AG04449 (cell line): ENCODE measurements around the gene APOLD1.

Experiments used
- CTCF ChIA-PET: fragments of 350-600 bp; formaldehyde crosslinking; extraction: SDS; loops from one replicate; lab custom pipeline; 2021; ENCODE audit warnings: antibody characterized with exemption; lab: Yijun Ruan, JAX
- POLR2A ChIA-PET: fragments of 400-600, 350-600 bp; formaldehyde crosslinking; extraction: SDS; loops from one replicate; lab custom pipeline; 2020; ENCODE audit warnings: antibody characterized with exemption, inconsistent platforms; lab: Yijun Ruan, JAX
- DNase-seq: peaks from one replicate; pipeline ENCODE4 v3.0.0-alpha.2; 2010; ENCODE audit warnings: low read depth, low spot score
- H3K4me3 ChIP-seq: 2 replicates; pipeline ENCODE4 v1.5.1; 2011; ENCODE audit warnings: low read depth, mild to moderate bottlenecking, control low read depth, low read length
- CTCF ChIP-seq: IDR thresholded peaks from one replicate; pipeline ENCODE4 v1.5.1; 2011; ENCODE audit warnings: mild to moderate bottlenecking, moderate library complexity, low read length, control low read depth, inconsistent platforms; ENCODE audit not compliant: insufficient read depth; ENCODE audit errors: missing control alignments

The APOLD1 gene

GRCh38 chr12:12788675-12789368, 3.4 kb downstream of the APOLD1 start:
- CTCF ChIA-PET = interaction anchor here (0.6 to 5.1 kb wide), 51 partner anchors 10 to 529 kb away, joined by 3 to 100 read pairs (median 4); partner anchors contain the start of genes DDX47 and FAM234B
- no peak for DNase-seq
- H3K4me3 ChIP-seq = no peak overlapping the region
- POLR2A ChIA-PET = no interaction called here
- peak; percentile 62 for TF ChIP-seq CTCF

GRCh38 chr12:12790956-12791355, 5.5 kb downstream of the APOLD1 start:
- ChIA-PET POLR2A (no interaction called here), CTCF (interaction anchor here (0.7 to 5.1 kb wide), 9 partner anchors 8 to 193 kb away, joined by 3 to 100 read pairs (median 26); partner anchors contain the start of genes DDX47 and GPRC5A)
- H3K4me3 ChIP-seq = no peak overlapping the region
- no peak for DNase-seq
- TF ChIP-seq CTCF = no peak

- CTCF ChIA-PET = interaction anchor here (0.9 to 3.6 kb wide), 8 partner anchors 20 to 420 kb away, joined by 3 to 14 read pairs (median 6); no protein-coding TSS in a partner anchor
- H3K4me3 ChIP-seq = no peak overlapping the region
- POLR2A ChIA-PET = no interaction called here
- no peak for DNase-seq
- TF ChIP-seq CTCF = no peak
Observed at GRCh38 chr12:12791756-12792369, 6.4 kb downstream of the APOLD1 start.

GRCh38 chr12:12792421-12792820, 7.0 kb downstream of the APOLD1 start:
- no peak for DNase-seq
- H3K4me3 ChIP-seq = no peak overlapping the region
- no peak for TF ChIP-seq CTCF
- CTCF ChIA-PET = interaction anchor here (0.9 to 3.6 kb wide), 9 partner anchors 13 to 420 kb away, joined by 3 to 14 read pairs (median 6); no protein-coding TSS in a partner anchor
- POLR2A ChIA-PET = interaction anchor here (0.6 kb wide), 1 partner anchor 182 kb away, joined by 3 read pairs; no protein-coding TSS in a partner anchor

GRCh38 chr12:12794686-12795085, 9.2 kb downstream of the APOLD1 start:
- no peak overlapping the region for H3K4me3 ChIP-seq
- ChIA-PET POLR2A (no interaction called here), CTCF (interaction anchor here (1.2 to 3.6 kb wide), 3 partner anchors 17 to 188 kb away, joined by 3 to 14 read pairs (median 11); no protein-coding TSS in a partner anchor)
- no peak for TF ChIP-seq CTCF
- no peak for DNase-seq

- TF ChIP-seq CTCF = no peak
- DNase-seq = no peak
- H3K4me3 ChIP-seq = no peak overlapping the region
- CTCF ChIA-PET = interaction anchor here (7.1 kb wide), 1 partner anchor 8 kb away, joined by 64 read pairs; no protein-coding TSS in a partner anchor
- POLR2A ChIA-PET = no interaction called here
Observed at GRCh38 chr12:12796171-12796570, 10.7 kb downstream of the APOLD1 start.
